ENCODE measurements around the gene PHF21A. TPM values are rescaled to one million over a fixed set of nuclear protein-coding genes. Genes with fewer than 3 reads are reported as not detected.

PHF21A gene
- total and polyA plus RNA-seq, 10 of the 15 experiments (the other 5 are each of a cell fraction or from before 2014, with no cell fraction given), result 2.6 to 37.2 (median 16.0) TPM

DNA sequence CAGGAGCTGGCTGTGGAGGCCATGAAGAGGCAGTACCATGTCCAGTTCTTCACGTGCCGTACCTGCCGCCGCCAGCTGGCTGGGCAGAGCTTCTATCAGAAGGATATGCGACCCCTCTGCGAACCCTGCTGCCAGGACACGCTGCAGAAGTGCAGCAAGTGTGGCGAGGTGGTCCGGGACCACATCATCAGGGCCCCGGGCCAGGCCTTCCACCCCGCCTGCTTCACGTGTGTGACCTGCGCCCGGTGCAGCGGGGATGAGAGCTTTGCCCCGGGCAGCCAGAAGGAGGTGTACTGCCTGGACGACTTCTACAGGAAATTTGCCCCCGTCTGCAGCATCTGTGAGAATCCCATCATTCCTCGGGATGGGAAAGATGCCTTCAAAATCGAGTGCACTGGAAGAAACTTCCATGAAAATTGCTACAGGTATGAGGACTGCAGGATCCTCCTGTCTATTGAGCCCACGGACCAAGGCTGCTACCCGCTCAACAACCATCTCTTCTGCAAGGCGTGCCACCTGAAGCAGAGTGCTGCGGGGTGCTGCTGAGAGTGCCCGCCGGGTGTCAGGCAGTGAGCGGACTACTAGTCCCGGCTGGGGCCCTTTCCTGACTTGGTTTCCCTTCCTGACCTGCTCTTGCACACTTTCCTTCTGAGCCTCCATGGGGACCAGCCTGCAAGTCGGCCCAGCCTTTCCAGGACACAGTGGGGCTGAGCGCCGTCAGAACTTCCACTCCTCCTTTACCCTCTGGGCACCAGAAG lies 22.0 kb upstream of the PHF21A start:
- H3K27ac ChIP-seq (ENCODE audit: control insufficient read depth, insufficient read depth), result no peak overlapping the region
- no peak overlapping the region for H3K4me2 ChIP-seq (ENCODE audit: control insufficient read depth, insufficient read depth)
- H2AFZ ChIP-seq (ENCODE audit: control insufficient read depth, low read depth, low read length), result no peak overlapping the region
- CTCF ChIA-PET, result no interaction called here
- POLR2A ChIA-PET, result interaction anchor here (0.6 kb wide), 1 partner anchor 1254 kb away, joined by 4 read pairs; no protein-coding TSS in a partner anchor
- no peaks in the 10 kb centered on the region; a peak in 1 of 4 replicates for H3K27me3 ChIP-seq (replicated peaks in 1 of 2; ENCODE audit: control insufficient read depth in 2 of 2, insufficient read depth in 2 of 2, low read length in 1 of 2)
- in situ Hi-C loops (cut with MboI), result no loop called here
- H3K9me3 ChIP-seq (replicated peaks; ENCODE audit: control insufficient read depth, insufficient read depth, low read length), result no peaks in the 10 kb centered on the region
- ATAC-seq, result no peak
- WGBS (ENCODE audit: insufficient coverage, insufficient replicate concordance, low lambda C conversion rate, missing lambda C conversion rate), result 66% methylated on average over 29 of the region's 31 CpGs
- peaks cover 3% of the 10 kb centered on the region; the same call in 1 of the 2 replicates for H3K4me1 ChIP-seq (ENCODE audit: control insufficient read depth, insufficient read depth, low read length)
- RAD21 ChIA-PET (ENCODE audit: unreplicated experiment), result no interaction called here
- no peaks in the 10 kb centered on the region for H3K36me3 ChIP-seq (ENCODE audit: control insufficient read depth in 2 of 2, insufficient read depth in 2 of 2, low read length in 1 of 2)
- H3K9ac ChIP-seq (ENCODE audit: control insufficient read depth, insufficient read depth, low read length), result no peak overlapping the region
- no peak for FAIRE-seq
- SMC1A ChIA-PET (ENCODE audit: uncharacterized antibody, unreplicated experiment), result no interaction called here
- no TSS peak for BruUV-seq (replicated peaks)
- intact Hi-C loops (cut with micrococcal nuclease; ENCODE audit: unreplicated experiment), result no loop called here
- H3K4me3 ChIP-seq, result no peak overlapping the region
- H4K20me1 ChIP-seq (ENCODE audit: control insufficient read depth, insufficient read depth), result no peaks in the 10 kb centered on the region
- no peaks in the 10 kb centered on the region for H3K79me2 ChIP-seq (ENCODE audit: control insufficient read depth, insufficient read depth, low read length)
- DNase-seq (ENCODE audit: low read depth, low spot score), result no peak
- no peak for TF ChIP-seq HDAC6 (IDR thresholded peaks at IDR 0.05; ENCODE audit: unreplicated experiment)
- no peak for TF ChIP-seq FOXK2 (IDR thresholded peaks at IDR 0.05)
- no peak for TF ChIP-seq PML (IDR thresholded peaks at IDR 0.05; ENCODE audit: low read length)
- no peak for TF ChIP-seq SKIL (IDR thresholded peaks at IDR 0.05; ENCODE audit: low read depth, poor library complexity, severe bottlenecking)
- no peak for TF ChIP-seq ATF3 (IDR thresholded peaks at IDR 0.05; ENCODE audit: borderline replicate concordance, extremely low read depth, low read depth, low read length)
- TF ChIP-seq, protein P1, sequence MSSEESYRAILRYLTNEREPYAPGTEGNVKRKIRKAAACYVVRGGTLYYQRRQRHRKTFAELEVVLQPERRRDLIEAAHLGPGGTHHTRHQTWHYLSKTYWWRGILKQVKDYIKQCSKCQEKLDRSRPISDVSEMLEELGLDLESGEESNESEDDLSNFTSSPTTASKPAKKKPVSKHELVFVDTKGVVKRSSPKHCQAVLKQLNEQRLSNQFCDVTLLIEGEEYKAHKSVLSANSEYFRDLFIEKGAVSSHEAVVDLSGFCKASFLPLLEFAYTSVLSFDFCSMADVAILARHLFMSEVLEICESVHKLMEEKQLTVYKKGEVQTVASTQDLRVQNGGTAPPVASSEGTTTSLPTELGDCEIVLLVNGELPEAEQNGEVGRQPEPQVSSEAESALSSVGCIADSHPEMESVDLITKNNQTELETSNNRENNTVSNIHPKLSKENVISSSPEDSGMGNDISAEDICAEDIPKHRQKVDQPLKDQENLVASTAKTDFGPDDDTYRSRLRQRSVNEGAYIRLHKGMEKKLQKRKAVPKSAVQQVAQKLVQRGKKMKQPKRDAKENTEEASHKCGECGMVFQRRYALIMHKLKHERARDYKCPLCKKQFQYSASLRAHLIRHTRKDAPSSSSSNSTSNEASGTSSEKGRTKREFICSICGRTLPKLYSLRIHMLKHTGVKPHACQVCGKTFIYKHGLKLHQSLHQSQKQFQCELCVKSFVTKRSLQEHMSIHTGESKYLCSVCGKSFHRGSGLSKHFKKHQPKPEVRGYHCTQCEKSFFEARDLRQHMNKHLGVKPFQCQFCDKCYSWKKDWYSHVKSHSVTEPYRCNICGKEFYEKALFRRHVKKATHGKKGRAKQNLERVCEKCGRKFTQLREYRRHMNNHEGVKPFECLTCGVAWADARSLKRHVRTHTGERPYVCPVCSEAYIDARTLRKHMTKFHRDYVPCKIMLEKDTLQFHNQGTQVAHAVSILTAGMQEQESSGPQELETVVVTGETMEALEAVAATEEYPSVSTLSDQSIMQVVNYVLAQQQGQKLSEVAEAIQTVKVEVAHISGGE (CRISPR knock-in tag; IDR thresholded peaks at IDR 0.05), result no peak
- no peak for TF ChIP-seq HDGF (IDR thresholded peaks at IDR 0.05)
- TF ChIP-seq, protein P2, sequence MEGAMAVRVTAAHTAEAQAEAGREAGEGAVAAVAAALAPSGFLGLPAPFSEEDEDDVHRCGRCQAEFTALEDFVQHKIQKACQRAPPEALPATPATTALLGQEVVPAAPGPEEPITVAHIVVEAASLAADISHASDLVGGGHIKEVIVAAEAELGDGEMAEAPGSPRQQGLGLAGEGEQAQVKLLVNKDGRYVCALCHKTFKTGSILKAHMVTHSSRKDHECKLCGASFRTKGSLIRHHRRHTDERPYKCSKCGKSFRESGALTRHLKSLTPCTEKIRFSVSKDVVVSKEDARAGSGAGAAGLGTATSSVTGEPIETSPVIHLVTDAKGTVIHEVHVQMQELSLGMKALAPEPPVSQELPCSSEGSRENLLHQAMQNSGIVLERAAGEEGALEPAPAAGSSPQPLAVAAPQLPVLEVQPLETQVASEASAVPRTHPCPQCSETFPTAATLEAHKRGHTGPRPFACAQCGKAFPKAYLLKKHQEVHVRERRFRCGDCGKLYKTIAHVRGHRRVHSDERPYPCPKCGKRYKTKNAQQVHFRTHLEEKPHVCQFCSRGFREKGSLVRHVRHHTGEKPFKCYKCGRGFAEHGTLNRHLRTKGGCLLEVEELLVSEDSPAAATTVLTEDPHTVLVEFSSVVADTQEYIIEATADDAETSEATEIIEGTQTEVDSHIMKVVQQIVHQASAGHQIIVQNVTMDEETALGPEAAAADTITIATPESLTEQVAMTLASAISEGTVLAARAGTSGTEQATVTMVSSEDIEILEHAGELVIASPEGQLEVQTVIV (IDR thresholded peaks at IDR 0.05; ENCODE audit: borderline replicate concordance, partially characterized antibody), result no peak
- no peak for TF ChIP-seq NR2C2 (IDR thresholded peaks at IDR 0.05; ENCODE audit: borderline replicate concordance, control insufficient read depth, insufficient read length, low read depth)
- TF ChIP-seq RUNX3 (IDR thresholded peaks at IDR 0.05; ENCODE audit: low read length), result no peak
- TF ChIP-seq HCFC1 (IDR thresholded peaks at IDR 0.05; ENCODE audit: low read length), result no peak
- no peak for TF ChIP-seq YY1 (IDR thresholded peaks at IDR 0.05; ENCODE audit: low read depth, low read length)
- TF ChIP-seq SREBF1 (IDR thresholded peaks at IDR 0.05; ENCODE audit: low read length), result no peak
- TF ChIP-seq POLR2AphosphoS2 (IDR thresholded peaks at IDR 0.05; ENCODE audit: low read depth, low read length), result no peak
- no peak for TF ChIP-seq POU2F2 (IDR thresholded peaks at IDR 0.05; ENCODE audit: borderline replicate concordance, low read depth, low read length)

Data from GM12878 (cell line).